CD8-positive, alpha-beta memory T cell (primary cell): ENCODE data around the gene EXD3. TPM values are rescaled to one million over a fixed set of nuclear protein-coding genes. Genes with fewer than 3 reads are reported as not detected.

Experiments
- CTCF ChIA-PET: fragments of 350-600 bp; sonication (Branson Sonifier 250); formaldehyde crosslinking; loops from one replicate; lab custom pipeline; 2021; ENCODE audit warnings: antibody characterized with exemption; lab: Charles Lee
- POLR2A ChIA-PET: fragments of 350-600 bp; sonication (Branson Sonifier 250); formaldehyde crosslinking; loops from one replicate; lab custom pipeline; 2021; ENCODE audit warnings: antibody characterized with exemption; lab: Charles Lee
- DNase-seq, 5 donors: peaks; one replicate each; pipeline versions ENCODE4 v3.0.0 to v3.0.0-alpha.2; 2020 to 2022; ENCODE audit warnings: mixed read lengths in 1 of 5
- H3K27ac ChIP-seq: one replicate; pipeline ENCODE4 v1.7.0; 2013; ENCODE audit warnings: low read depth, mild to moderate bottlenecking, low read length, moderate library complexity
- H3K27me3 ChIP-seq: 2 replicates; pipeline ENCODE4 v1.7.0; 2013; ENCODE audit warnings: low read length, mild to moderate bottlenecking; ENCODE audit not compliant: insufficient read depth, poor library complexity, severe bottlenecking
- H3K36me3 ChIP-seq: 2 replicates; pipeline ENCODE4 v1.7.0; 2013; ENCODE audit warnings: mild to moderate bottlenecking, low read length, moderate library complexity; ENCODE audit not compliant: insufficient read depth
- H3K4me1 ChIP-seq: 2 replicates; pipeline ENCODE4 v1.7.0; 2013; ENCODE audit warnings: mild to moderate bottlenecking, low read length, moderate library complexity; ENCODE audit not compliant: insufficient read depth
- H3K4me3 ChIP-seq: 2 replicates; pipeline ENCODE4 v1.7.0; 2013; ENCODE audit warnings: mild to moderate bottlenecking, low read length
- H3K9me3 ChIP-seq: 2 replicates; pipeline ENCODE4 v1.7.0; 2013; ENCODE audit warnings: mild to moderate bottlenecking, low read length
- H3K27ac Mint-ChIP-seq, 8 donors: one replicate each; pipeline ENCODE4 v1.8.0; 2020 to 2021; ENCODE audit warnings: mixed read lengths in 8 of 8, mild to moderate bottlenecking in 6 of 8, inconsistent platforms in 3 of 8, moderate library complexity in 3 of 8
- H3K27me3 Mint-ChIP-seq, 2 donors: one replicate each; pipeline ENCODE4 v1.8.0; 2020 to 2021; ENCODE audit warnings: mixed read lengths in 2 of 2, mild to moderate bottlenecking in 1 of 2, moderate library complexity in 1 of 2
- H3K36me3 Mint-ChIP-seq, 3 donors: one replicate each; pipeline ENCODE4 v1.8.0; 2020 to 2021; ENCODE audit warnings: mixed read lengths in 3 of 3, inconsistent platforms in 1 of 3, mild to moderate bottlenecking in 1 of 3
- H3K4me1 Mint-ChIP-seq, 3 donors: one replicate each; pipeline ENCODE4 v1.8.0; 2020 to 2021; ENCODE audit warnings: mixed read lengths in 3 of 3, inconsistent platforms in 1 of 3, mild to moderate bottlenecking in 1 of 3
- H3K4me3 Mint-ChIP-seq, 7 donors: one replicate each; pipeline ENCODE4 v1.8.0; 2020 to 2021; ENCODE audit warnings: mixed read lengths in 7 of 7, mild to moderate bottlenecking in 6 of 7, moderate library complexity in 4 of 7, inconsistent platforms in 2 of 7
- H3K9me3 Mint-ChIP-seq, 5 donors: one replicate each; pipeline ENCODE4 v1.8.0; 2020 to 2022; ENCODE audit warnings: mixed read lengths in 5 of 5, mild to moderate bottlenecking in 3 of 5, moderate library complexity in 2 of 5, inconsistent platforms in 1 of 5
- polyA plus RNA-seq: library from polyadenylated mRNA; unstranded; fragments of 300-500 nt; fragmentation: Illumina TruSeq; gene quantifications from one replicate; pipeline ENCODE4 v1.2.3, GENCODE V29; 2021
- total RNA-seq, 2 experiments: library from RNA; stranded (reverse); gene quantifications; one replicate each; pipeline ENCODE4 v1.2.3, GENCODE V29; 2021

Gene EXD3
- total and polyA plus RNA-seq, 3 experiments from 2014 or later: 4.8 to 6.7 (median 6.6) TPM

GRCh38 chr9:137325799-137326198 lies 97.2 kb downstream of the EXD3 start:
- peak overlapping the region in 1 of 8 donors; percentile 36 for H3K27ac Mint-ChIP-seq
- DNase-seq: no peak
- Histone ChIP-seq H3K4me3 (no peak overlapping the region), H3K9me3 (no peaks in the 10 kb centered on the region), H3K36me3 (no peaks in the 10 kb centered on the region), H3K27ac (no peak overlapping the region), H3K4me1 (peaks cover 3% of the 10 kb centered on the region), H3K27me3 (peaks cover 16% of the 10 kb centered on the region)
- CTCF ChIA-PET: no interaction called here
- peaks cover 0 to 3% (median under 1%) of the 10 kb centered on the region in 3 donors for H3K4me1 Mint-ChIP-seq
- peaks cover 5 to 12% (median 10%) of the 10 kb centered on the region in 5 donors for H3K9me3 Mint-ChIP-seq
- POLR2A ChIA-PET: no interaction called here
- H3K27me3 Mint-ChIP-seq: peaks cover 41 to 48% of the 10 kb centered on the region in 2 donors
- H3K4me3 Mint-ChIP-seq: peak overlapping the region in 1 of 7 donors; percentile 48
- peaks cover 0 to 1% (median 0%) of the 10 kb centered on the region in 3 donors for H3K36me3 Mint-ChIP-seq

- POLR2A ChIA-PET: no interaction called here
Measured at GRCh38 chr9:137325124-137325523, 97.8 kb downstream of the EXD3 start.

GRCh38 chr9:137323531-137324331 lies 99.2 kb downstream of the EXD3 start:
- CTCF ChIA-PET: no interaction called here
- DNase-seq: no peak
- H3K36me3 ChIP-seq: no peaks in the 10 kb centered on the region
- peaks cover 10% of the 10 kb centered on the region for H3K4me1 ChIP-seq
- no peak overlapping the region for H3K4me3 Mint-ChIP-seq
- no peaks in the 10 kb centered on the region for H3K9me3 ChIP-seq
- no peak overlapping the region for H3K4me3 ChIP-seq
- H3K27me3 Mint-ChIP-seq: peaks cover 41 to 50% of the 10 kb centered on the region in 2 donors
- H3K27me3 ChIP-seq: peaks cover 16% of the 10 kb centered on the region
- H3K4me1 Mint-ChIP-seq: peaks cover 0 to 5% (median 3%) of the 10 kb centered on the region in 3 donors
- H3K36me3 Mint-ChIP-seq: peaks cover 0 to 1% (median 0%) of the 10 kb centered on the region in 3 donors
- H3K9me3 Mint-ChIP-seq: peaks cover 5 to 12% (median 10%) of the 10 kb centered on the region in 5 donors
- H3K27ac Mint-ChIP-seq: no peak overlapping the region
- no peak overlapping the region for H3K27ac ChIP-seq
- POLR2A ChIA-PET: no interaction called here

More at GRCh38 chr9:137325124-137325523, 97.8 kb downstream of the EXD3 start:
- Histone ChIP-seq H3K9me3 (no peaks in the 10 kb centered on the region), H3K27ac (no peak overlapping the region), H3K36me3 (no peaks in the 10 kb centered on the region), H3K4me1 (peaks cover 10% of the 10 kb centered on the region), H3K27me3 (peaks cover 16% of the 10 kb centered on the region), H3K4me3 (no peak overlapping the region)
- Mint-ChIP-seq H3K4me1 (peaks cover 0 to 5% (median 3%) of the 10 kb centered on the region in 3 donors), H3K27me3 (peaks cover 41 to 50% of the 10 kb centered on the region in 2 donors), H3K36me3 (peaks cover 0 to 1% (median 0%) of the 10 kb centered on the region in 3 donors), H3K4me3 (peak overlapping the region in 1 of 7 donors; percentile 52), H3K9me3 (peaks cover 5 to 12% (median 10%) of the 10 kb centered on the region in 5 donors), H3K27ac (no peak overlapping the region)
- CTCF ChIA-PET: no interaction called here
- no peak for DNase-seq

GRCh38 chr9:137321726-137322361 lies 101.1 kb downstream of the EXD3 start:
- no peak for DNase-seq
- H3K4me3 Mint-ChIP-seq: no peak overlapping the region
- H3K27ac Mint-ChIP-seq: no peak overlapping the region
- Histone ChIP-seq H3K27me3 (peaks cover 7% of the 10 kb centered on the region), H3K36me3 (no peaks in the 10 kb centered on the region), H3K27ac (no peak overlapping the region), H3K4me3 (no peak overlapping the region), H3K9me3 (no peaks in the 10 kb centered on the region), H3K4me1 (peaks cover 10% of the 10 kb centered on the region)
- no peaks in the 10 kb centered on the region for H3K9me3 Mint-ChIP-seq
- ChIA-PET POLR2A (no interaction called here), CTCF (no interaction called here)
- H3K36me3 Mint-ChIP-seq: peaks cover 0 to 1% (median 0%) of the 10 kb centered on the region in 3 donors
- H3K27me3 Mint-ChIP-seq: peaks cover 27 to 37% of the 10 kb centered on the region in 2 donors
- peaks cover 0 to 5% (median 2%) of the 10 kb centered on the region in 3 donors for H3K4me1 Mint-ChIP-seq

GRCh38 chr9:137320555-137321384 lies 102.2 kb downstream of the EXD3 start:
- H3K9me3 Mint-ChIP-seq: no peaks in the 10 kb centered on the region
- H3K27me3 Mint-ChIP-seq: peaks cover 16 to 27% of the 10 kb centered on the region in 2 donors
- no peaks in the 10 kb centered on the region for H3K9me3 ChIP-seq
- H3K4me1 Mint-ChIP-seq: peaks cover 0 to 5% (median 0%) of the 10 kb centered on the region in 3 donors
- DNase-seq: no peak
- peak overlapping the region in 1 of 7 donors; percentile 39 for H3K4me3 Mint-ChIP-seq
- no peak overlapping the region for H3K27ac Mint-ChIP-seq
- H3K36me3 Mint-ChIP-seq: no peaks in the 10 kb centered on the region
- H3K27ac ChIP-seq: no peak overlapping the region
- ChIA-PET CTCF (interaction anchor here (0.9 kb wide), 1 partner anchor 18 kb away, joined by 3 read pairs; the partner anchor contains the start of gene NRARP), POLR2A (no interaction called here)
- no peaks in the 10 kb centered on the region for H3K36me3 ChIP-seq
- peaks cover 10% of the 10 kb centered on the region for H3K4me1 ChIP-seq
- no peaks in the 10 kb centered on the region for H3K27me3 ChIP-seq
- no peak overlapping the region for H3K4me3 ChIP-seq

- Mint-ChIP-seq H3K9me3 (no peaks in the 10 kb centered on the region), H3K36me3 (no peaks in the 10 kb centered on the region), H3K27me3 (peaks cover 10 to 18% of the 10 kb centered on the region in 2 donors), H3K4me3 (no peak overlapping the region), H3K4me1 (peaks cover 0 to 5% (median 0%) of the 10 kb centered on the region in 3 donors), H3K27ac (no peak overlapping the region)
- H3K36me3 ChIP-seq: no peaks in the 10 kb centered on the region
- no peak overlapping the region for H3K27ac ChIP-seq
- no peaks in the 10 kb centered on the region for H3K9me3 ChIP-seq
- H3K4me3 ChIP-seq: no peak overlapping the region
- DNase-seq: peak in 1 of 5 donors; percentile 47
- peaks cover 10% of the 10 kb centered on the region for H3K4me1 ChIP-seq
- POLR2A ChIA-PET: no interaction called here
- H3K27me3 ChIP-seq: no peaks in the 10 kb centered on the region
- CTCF ChIA-PET: interaction anchor here (0.9 to 1.0 kb wide), 2 partner anchors 17 to 142 kb away, joined by 3 read pairs; partner anchors contain the start of gene NRARP
Measured at GRCh38 chr9:137319739-137320551, 103.0 kb downstream of the EXD3 start.
